HG02943 (cell line): ENCODE results near the gene PPIE.
A peak's percentile ranks its signal among the peaks of the same experiment; 100 is the strongest.

Experiments
- ATAC-seq: cut with Tn5 transposase; IDR thresholded peaks from one replicate; pipeline ENCODE4 v1.9.1; 2021; ENCODE audit warnings: mild to moderate bottlenecking, low read depth, moderate library complexity; ENCODE audit not compliant: unreplicated experiment

The PPIE gene

DNA sequence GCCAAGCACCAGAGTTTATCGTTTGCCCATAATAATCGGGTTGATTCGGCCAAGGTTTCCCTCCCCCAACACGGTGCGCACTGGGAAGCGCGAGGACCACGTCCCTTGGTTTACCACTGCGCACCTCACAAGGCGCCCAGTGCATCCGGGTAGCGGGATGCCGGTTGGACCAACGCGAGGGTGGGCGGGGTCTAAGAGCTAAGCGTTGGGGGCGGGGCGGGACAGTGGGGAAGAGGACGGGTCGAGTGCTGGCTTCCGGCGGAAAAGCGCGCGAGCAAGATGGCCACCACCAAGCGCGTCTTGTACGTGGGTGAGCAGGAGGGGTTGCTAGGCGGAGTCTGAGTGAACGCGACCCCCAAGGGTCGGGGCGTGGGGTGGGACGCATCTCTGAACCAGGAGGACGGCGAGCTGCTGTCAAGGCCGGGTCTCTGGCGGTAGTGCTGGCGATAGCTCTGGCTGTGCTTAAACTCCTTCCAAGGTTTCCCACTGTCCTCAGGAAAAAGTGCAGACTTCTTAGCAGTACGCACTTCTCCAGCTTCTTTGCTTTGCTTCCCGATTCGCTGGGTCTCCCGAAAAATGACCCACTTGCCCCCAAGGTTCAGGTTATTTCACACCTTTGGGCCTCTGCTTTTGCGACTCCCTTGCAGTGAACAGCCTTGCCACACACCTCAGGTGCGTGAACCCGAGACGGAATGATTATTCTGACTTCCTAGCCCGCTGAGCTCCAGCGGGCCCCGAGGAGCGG lies at the start of gene PPIE:
Gene PPIE, plus strand, starts transcription at position 261 of the 745 bp plus-strand sequence. Its CDS starts 19 bp downstream, at position 280.
- ATAC-seq, result peak; percentile 77

DNA sequence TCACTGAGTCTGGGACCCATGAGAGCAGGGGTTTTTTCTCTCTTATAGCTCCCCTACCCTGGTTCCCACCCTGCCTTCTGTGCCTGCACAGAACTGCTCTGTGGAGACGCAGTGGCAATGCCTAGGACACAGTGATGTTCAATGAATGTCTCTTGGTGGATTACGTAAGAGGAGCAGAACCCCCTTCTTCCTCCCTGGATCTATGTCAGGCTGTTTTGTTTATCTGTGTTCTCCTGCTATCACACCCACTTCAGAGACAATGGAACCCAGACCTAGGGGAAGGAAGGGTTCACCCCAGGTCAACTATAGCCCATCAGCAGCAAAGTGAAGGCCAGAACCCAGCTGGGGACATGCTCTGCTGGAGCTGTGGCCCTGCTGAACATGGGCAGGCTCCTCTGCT lies 49.5 kb upstream of the PPIE start:
- ATAC-seq, result no peak

DNA sequence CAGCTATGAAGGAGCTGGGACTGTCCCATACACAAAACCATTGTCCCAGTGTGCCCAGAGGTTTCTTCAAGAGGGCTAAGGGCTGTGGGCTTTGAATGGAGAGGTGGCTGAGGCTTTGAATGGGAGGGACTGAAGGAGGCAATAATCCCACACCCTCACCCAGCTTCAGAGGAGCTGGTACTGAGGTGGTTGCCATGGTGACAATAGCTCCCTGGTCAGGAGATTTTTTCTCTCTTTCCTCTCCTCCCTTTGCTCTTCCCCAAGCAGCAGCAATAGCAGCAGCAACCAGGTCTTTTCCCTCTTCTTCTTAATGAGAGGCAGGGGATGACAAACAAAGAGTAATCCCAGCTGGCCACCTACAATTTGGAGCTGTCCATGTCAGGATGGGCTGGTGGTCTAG lies 49.0 kb upstream of the PPIE start:
- no peak for ATAC-seq

DNA sequence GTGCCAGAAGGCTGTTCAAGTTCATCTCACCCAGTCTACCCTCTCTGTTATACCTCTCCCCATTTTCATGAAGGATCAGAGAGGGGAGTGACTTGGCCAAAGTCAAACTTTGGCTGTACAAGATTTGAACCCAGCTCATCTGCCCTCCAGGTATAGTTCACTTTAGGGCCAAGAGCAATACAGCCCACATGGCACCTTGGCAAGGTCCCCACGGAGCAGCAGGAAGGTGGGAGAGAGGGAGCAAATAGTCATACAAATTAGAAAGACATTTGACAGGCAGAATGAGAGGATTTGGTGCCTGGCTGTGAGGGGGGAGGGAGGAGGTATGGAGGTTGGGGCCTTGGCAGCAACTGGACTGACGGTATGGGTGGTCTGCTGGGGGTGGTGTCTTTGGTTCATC lies 48.5 kb upstream of the PPIE start:
- no peak for ATAC-seq

DNA sequence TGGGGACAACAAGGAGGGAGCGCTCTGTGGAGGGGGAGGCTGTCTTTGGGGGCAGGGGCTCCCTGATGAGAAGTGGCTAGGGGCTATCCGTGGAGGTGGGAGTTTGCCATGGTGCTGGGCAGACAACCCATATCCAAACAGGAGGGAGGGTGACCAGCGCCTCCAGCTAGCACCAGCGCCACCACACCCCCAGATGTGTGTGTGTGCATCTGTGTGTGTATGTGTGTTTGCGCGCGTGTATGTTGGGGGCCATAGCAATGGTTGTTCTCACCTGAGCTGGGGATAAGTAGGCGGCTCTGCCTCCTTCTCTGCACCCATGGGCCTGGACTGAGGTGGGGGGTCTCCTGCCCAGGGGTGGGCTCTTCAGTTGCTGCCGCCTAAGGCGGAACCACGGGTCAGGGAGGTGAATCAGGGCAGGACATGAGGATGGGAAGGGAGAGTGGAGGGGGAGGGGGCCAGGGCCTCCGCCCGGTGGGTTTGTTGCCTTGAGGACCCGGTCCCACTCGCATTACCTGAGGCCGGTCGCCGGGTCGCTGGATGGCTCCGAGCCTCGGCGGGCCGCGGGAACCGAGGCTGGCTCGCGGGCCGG lies 47.8 kb upstream of the PPIE start:
- ATAC-seq, result no peak

DNA sequence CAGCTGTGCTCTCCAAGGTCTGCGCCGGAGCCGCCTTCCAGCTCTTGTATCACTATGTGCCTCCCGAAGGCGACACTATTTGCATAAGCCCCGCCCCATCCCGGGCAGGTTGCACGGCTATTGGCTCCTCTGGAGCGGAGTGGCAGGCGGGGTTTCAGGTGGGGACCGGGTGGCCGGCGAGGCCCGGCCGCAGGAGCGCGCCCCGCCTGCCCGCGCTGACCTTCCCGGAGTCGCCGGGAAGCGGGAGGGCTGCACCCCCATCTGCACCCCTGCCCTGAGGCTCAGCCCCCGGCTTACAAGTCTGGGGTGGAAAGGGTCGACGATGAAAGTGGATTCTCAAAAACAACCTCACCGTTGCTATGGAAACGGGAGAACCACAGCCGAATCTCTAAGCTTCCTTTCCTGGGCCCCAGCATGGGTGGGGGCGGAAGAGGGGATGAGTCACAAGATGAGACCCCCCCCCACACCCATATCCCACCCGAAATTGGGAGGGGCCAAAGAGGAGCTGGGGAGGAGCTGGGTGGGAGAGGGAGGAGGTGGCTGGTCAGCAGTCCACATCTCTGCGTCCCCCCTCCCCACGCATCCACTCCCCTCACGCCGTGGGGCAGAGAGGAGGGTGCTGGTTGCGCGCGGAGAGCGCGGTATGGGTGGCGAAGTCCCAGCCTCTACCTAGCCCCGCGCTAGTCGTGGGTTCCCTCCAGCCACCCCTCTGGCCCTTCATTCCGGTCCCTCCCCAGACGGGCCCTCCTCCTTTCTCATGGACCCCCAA lies 47.1 kb upstream of the PPIE start, which contains the start of gene HPCAL4:
Gene HPCAL4, minus strand, starts transcription at position 51 of the 769 bp plus-strand sequence. CDS start 6,830 bp downstream, outside the sequence.
- ATAC-seq, result peak; percentile 63

DNA sequence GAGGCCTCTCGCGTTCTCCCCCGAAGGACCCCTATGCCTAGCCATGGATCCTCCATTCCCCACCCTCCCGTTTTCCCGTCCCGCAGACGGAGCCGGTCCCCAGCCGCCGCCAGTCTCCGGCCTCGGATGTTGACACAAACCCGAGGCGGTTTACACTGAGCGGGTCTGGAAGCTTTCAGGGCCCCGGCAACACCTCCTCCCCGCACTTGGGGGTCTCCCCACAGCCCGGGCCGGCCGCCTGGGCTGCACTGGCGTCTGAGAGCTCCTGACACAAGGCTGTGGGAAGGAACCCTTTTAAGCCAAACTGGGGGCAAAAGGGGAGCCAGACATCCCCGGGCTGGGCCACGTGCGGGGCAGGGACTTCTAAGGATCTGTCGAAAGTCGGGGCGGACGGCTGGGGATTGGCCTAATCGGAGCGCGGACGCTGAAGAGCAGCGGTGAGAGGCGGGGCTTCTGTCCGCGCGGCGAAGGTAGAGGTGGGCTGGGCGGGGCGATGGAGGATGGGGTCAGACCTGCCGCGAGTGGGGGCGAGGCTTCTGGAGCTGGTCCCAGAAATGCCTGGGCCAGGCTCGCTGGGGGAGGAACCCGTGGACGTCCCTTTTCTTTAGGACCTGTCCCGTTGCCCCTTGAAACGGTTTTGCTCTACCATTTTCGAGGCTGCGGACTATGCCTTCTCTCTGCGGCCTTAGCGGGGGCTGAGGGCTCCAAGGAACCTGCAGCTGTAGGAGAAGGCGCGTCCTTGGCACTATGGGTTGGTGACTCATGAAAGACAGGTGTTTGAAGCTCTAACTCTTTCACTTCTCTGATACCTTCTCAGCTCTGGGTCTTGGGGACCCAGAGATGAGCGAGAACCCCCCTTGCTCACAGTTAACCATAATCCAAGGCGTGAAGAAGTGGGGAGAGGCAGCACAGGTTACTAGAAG lies 46.3 kb upstream of the PPIE start:
- no peak for ATAC-seq

DNA sequence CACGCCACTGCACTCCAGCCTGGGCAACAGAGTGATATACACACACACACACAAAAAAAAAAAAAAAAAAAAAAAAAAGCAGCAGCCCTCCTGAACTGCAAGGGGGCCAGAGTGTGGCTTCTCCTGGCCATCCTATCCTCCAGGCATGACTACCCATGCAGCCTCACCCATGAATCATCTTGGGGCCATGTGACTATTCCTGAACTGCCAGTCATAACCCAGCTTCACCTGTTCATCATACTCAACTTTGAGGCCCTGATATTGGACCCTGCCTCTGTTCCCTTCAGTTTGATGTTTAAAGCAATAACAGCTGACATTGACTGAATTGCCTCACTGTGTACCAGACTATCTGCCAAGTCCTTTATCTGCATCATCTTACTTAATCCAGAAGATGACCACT lies 44.7 kb upstream of the PPIE start:
- ATAC-seq, result no peak

DNA sequence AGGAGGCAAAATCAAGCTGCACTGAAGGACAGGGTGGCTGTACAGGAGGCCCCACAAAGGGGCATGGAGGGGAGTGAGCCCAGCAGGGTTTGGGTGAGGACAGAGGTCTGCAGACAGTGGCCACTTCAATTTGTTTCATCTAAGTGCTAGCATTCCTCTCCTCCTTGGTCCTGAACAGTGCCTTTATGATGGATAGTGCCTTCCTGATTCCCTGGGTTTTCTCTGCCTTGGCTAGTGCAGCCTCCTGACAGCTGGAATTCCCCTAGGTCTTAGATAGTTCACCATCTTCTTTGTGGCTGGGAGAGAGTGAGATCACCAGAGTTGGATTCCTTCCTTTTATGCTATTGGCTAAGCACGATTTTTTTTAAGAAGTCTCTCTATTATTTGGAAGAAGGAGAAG lies 43.7 kb upstream of the PPIE start:
- ATAC-seq, result no peak

DNA sequence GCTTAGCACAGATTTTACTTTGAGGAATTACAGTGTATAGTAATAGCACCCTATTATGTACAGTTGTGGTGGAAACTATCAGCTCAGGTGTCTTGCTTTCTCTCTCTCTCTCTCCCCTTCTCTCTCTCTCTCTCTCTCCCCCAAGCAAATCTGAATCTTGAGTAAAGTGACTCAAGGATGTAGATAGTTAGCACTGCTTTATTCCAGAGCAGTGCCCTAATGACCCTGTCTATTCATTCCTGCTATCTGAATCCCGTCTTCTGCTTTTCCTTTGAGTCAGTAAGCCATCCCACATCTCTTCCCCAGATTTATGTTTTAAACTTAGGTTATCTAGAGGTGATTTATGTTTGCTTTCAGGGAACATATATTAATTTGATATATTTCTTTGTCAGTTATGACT lies 42.2 kb upstream of the PPIE start:
- ATAC-seq, result no peak

DNA sequence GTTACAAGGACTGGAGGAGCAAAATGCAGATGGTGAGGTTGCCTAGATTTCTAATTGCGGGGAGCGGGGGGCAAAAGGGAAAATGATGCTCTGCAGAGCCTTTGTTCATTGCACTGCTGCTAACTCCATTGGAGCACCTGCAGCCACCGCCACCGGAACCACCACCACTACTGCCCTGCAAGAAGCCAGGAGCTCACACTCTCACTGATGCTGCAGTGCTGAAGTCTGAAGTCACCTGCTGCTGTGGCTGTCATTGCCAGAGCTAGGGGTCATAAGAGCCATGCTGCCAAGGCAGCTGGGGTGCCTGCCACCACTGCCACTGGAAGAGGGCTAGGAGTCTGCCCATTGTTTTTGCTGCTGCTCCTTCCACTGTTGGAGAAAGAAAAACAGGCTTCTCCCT lies 40.1 kb upstream of the PPIE start:
- ATAC-seq, result no peak

DNA sequence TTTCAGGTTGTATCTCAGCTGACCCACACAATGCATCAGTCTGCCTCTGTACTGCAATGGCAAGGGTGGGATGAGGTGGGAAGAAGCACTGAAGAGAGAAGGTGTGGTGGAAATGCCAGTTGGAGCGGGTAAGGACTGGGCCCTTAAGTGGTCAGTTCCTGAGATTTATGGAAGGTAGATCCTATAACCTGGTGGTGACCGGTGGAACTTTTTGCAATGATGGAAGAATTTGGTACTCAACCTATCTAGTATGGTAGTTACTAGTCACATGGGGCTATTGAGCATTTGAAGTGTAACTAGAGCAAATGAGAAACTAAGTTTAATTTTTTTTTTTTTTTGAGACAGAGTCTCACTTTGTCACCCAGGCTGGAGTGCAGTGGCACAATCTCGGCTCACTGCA lies 39.3 kb upstream of the PPIE start:
- no peak for ATAC-seq

DNA sequence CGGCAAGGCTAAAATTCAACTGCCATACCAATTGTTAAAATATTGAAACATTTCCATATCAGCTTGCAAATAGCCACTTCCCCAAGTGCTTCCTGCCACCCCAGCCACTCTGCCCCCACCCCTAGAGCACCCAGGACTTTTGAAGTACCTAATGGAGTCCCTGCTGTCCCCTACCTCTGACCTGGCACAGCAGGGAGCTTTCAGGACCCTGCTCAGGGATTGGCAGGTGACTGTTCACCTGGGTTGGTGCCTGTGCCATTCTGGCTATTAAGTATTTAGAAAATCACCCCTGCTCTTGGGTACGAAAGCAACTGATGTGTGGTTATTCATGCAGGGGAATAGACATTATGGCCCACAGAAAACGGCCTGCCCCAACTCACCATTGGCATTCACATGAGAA lies 38.3 kb upstream of the PPIE start:
- ATAC-seq, result no peak

DNA sequence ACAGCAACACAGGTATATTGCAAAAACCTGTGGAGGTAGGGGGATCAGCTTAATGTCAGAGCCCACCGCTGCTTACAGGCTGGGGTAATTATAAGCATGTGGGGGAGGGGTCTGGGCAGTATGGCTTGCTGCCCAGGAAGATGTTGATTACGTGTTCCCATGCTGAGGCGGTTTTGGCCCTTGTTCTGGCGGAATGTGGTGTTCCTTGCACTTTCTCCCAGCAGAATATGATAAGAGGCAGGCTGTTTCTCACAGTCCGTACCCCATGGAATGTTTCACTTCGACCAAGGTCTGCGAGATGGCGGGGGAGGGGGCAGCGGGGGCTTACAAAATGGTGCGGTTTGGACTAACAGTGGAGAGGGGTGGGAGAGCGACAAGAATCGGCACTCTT lies 37.6 kb upstream of the PPIE start:
- no peak for ATAC-seq

DNA sequence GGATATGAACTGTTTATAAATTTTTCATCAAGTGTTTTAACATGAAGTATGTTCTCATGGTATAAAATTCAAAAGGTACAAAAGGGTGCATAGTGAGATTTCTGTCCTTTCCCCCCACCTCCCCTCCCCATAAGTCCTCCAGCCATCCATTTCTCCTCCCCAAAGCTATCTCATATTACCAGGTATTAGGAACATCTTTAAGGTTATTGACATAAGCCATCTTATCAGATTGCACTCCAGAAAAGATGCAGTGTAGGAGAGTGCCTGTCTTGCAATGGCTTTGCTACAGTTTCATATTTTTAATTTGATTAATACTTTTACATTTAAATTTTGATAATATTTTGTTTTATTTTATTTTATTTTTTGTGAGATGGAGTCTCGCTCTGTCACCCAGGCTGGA lies 33.9 kb upstream of the PPIE start:
- no peak for ATAC-seq

DNA sequence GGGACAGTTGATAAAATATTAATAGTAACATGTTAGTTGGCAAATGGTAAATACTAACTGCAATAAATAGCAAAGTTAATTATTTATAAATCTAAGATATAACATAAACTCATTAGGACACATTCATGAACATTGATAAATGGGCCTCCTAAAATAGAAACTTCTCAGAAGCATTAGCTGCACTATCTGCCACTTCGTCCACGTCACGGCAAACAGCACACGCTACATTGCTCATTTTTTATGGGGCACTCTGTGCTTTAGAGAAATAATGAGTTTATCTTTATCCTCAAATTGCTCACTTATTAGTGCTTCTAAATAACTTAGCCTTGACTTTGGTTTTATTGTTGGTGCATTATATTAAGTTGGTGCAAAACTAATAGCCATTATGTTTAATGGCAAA lies 31.2 kb upstream of the PPIE start:
- ATAC-seq, result no peak

DNA sequence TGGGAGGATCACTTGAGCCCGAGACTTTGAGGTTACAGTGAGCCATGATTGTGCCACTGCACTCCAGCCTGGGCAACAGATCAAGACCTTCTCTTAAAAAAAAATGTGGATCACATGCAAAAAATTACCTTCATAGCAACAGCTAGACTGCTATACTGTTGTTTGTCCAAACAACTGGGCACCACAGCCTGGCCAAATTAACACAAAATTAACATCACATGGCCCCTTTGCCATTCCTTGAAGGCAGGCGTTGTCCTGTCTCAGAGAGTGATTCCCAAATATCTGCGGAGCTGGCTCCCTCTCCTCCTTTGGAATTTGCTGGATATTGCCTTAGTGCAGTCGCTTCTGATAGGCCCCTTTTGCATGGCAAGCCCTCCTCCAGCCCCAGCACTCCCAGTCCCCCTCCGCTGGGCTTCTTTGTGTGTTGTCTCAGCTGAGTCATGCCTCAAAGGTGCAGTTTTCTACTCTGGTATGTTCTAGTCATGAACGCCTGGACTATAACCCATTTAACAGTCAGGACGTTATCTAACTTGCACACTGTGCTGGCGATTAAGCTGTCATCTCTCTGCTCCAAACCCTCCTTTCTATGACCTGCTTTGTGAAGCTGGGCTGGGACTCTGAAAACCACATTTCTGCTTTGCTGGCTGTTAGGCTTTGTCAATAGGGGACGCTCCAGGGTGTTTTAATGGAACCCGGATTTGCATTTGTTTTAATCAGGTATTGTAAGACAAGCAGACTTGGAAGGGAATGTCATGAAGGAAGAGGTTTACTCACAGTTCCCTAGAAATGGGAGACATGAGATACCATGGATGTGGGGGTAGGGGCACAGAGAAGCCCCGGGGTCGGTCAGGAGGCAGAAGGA lies 27.3 kb upstream of the PPIE start:
- ATAC-seq, result no peak

DNA sequence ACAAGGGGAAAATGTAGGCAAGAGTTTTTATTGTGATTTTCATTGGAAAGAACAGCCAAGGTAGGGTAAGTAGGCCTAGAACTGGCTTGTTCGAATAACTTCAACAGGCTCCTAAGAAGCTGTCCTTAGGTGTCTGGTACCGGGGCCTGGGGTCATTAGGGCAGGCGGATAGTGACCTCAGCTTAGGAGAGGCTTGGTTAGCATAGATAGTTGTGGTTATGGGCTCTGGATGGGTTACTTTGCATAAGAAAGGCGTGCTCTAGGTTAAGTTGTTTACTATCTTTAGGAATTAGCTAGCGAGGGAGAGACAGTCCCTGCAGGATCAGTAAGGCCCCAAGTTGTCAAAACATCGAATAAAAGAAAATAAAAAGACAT lies 26.7 kb upstream of the PPIE start:
- ATAC-seq, result no peak

DNA sequence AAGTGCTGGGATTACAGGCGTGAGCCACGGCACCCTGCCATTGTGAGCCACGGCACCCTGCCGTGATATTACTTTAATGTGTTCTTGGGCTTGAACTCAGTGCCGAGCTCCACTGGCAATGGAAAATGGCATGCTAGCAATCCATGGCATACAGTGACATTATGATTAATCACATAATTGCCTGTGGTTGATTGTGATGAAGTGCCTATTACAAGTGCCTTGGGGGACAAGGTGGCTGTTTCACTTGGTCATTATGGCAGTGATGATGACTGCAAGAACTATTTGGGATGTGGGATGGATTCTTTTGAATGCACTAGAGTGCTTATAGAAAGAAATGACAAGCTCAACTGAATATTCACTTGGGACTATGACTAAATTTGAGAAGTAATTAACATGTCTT lies 25.1 kb upstream of the PPIE start:
- ATAC-seq, result no peak

DNA sequence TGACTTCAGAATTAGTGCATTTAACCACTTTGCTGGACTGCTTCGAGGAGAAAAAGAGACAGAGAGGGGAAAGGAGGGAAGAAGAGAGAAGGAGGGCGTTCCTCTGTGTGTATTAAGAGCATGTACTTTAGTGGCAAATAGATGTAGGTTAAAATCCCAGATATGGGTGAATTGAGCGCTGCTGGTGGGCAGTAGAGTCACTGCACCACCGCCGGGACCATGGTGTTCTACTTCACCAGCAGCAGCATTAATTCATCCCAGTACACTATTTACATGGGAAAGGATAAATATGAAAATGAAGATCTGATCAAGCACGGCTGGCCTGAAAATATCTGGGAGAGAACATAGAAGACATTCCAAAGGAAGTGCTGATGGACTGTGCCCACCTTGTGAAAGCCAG lies 20.9 kb upstream of the PPIE start:
- no peak for ATAC-seq
